ENCODE results near the gene EEF1E1.

GRCh38 chr6:8075704-8076103 is 26.6 kb downstream of the EEF1E1 start:
- TF ChIP-seq POLR2A (IDR thresholded peaks at IDR 0.05) (no peak), CTCF (IDR thresholded peaks at IDR 0.05) (no peak)
